Colon (tissue), 2 donors: Measurements from ENCODE around the gene SORCS2.
"Not testable (repeated sequence)": the region's sequence is repeated elsewhere in the genome, so short reads cannot be mapped to it uniquely, and the experiment has no call there.

Experiments
- FAIRE-seq: peaks from 2 replicates; lab custom pipeline; 2012; peaks lifted over from hg19 to GRCh38; lab: Jason Lieb, UNC
- donor health status: control.
- donor health status: control.

SORCS2 gene

GRCh38 chr4:7160439-7160838, 31.9 kb upstream of the SORCS2 start:
- FAIRE-seq: no peak

GRCh38 chr4:7160951-7161440, 31.3 kb upstream of the SORCS2 start:
- FAIRE-seq: no peak

GRCh38 chr4:7161721-7162214, 30.6 kb upstream of the SORCS2 start:
- no peak for FAIRE-seq

- FAIRE-seq: not testable (repeated sequence)
Measured at GRCh38 chr4:7165056-7165873, 27.1 kb upstream of the SORCS2 start.

- FAIRE-seq: no peak
Measured at GRCh38 chr4:7165874-7166201, 26.5 kb upstream of the SORCS2 start.

- no peak for FAIRE-seq
Measured at GRCh38 chr4:7166237-7166636, 26.1 kb upstream of the SORCS2 start.

GRCh38 chr4:7166981-7167700, 25.2 kb upstream of the SORCS2 start:
- FAIRE-seq: no peak

- no peak for FAIRE-seq
Measured at GRCh38 chr4:7167706-7168105, 24.6 kb upstream of the SORCS2 start.

GRCh38 chr4:7168106-7168505, 24.2 kb upstream of the SORCS2 start:
- FAIRE-seq: no peak

GRCh38 chr4:7169134-7169533, 23.2 kb upstream of the SORCS2 start:
- no peak for FAIRE-seq

GRCh38 chr4:7170012-7170411, 22.3 kb upstream of the SORCS2 start:
- FAIRE-seq: no peak

GRCh38 chr4:7171191-7171900, 21.0 kb upstream of the SORCS2 start:
- FAIRE-seq: no peak

- FAIRE-seq: no peak
Measured at GRCh38 chr4:7172508-7172907, 19.8 kb upstream of the SORCS2 start.

GRCh38 chr4:7172946-7173345, 19.4 kb upstream of the SORCS2 start:
- no peak for FAIRE-seq

- no peak for FAIRE-seq
Measured at GRCh38 chr4:7173841-7174449, 18.4 kb upstream of the SORCS2 start.

GRCh38 chr4:7179158-7179557, 13.2 kb upstream of the SORCS2 start:
- FAIRE-seq: no peak

GRCh38 chr4:7180938-7181337, 11.4 kb upstream of the SORCS2 start:
- FAIRE-seq: no peak

- no peak for FAIRE-seq
Measured at GRCh38 chr4:7182616-7183015, 9.7 kb upstream of the SORCS2 start.

GRCh38 chr4:7183161-7183560, 9.2 kb upstream of the SORCS2 start:
- no peak for FAIRE-seq

GRCh38 chr4:7183780-7184460, 8.4 kb upstream of the SORCS2 start:
- FAIRE-seq: no peak

- FAIRE-seq: no peak
Measured at GRCh38 chr4:7185487-7186030, 6.8 kb upstream of the SORCS2 start.
